ENCODE measurements around the gene AGBL4. TPM values are rescaled to one million over a fixed set of nuclear protein-coding genes. Genes with fewer than 3 reads are reported as not detected.

Gene AGBL4
- total RNA-seq, 2 donors from 2014 or later: 0.40 to 5.5 TPM

- DNase-seq: peak; percentile 71
- H3K4me1 Mint-ChIP-seq: no peaks in the 10 kb centered on the region
- no peak overlapping the region for H3K4me3 Mint-ChIP-seq
- Histone ChIP-seq H3K4me1 (ENCODE audit: control insufficient read depth, insufficient read depth, low read length) (no peaks in the 10 kb centered on the region), H3K27ac (ENCODE audit: low read depth, low read length) (no peak overlapping the region), H3K4me3 (ENCODE audit: low read length) (no peak overlapping the region), H3K9ac (ENCODE audit: extremely low read depth, low read length, poor library complexity, severe bottlenecking) (no peak overlapping the region), H3K36me3 (ENCODE audit: control insufficient read depth, insufficient read depth, low read length) (no peaks in the 10 kb centered on the region), H3K9me3 (ENCODE audit: control insufficient read depth, low read length) (peaks cover 73% of the 10 kb centered on the region), H3K27me3 (ENCODE audit: control insufficient read depth, insufficient read depth, low read length, poor library complexity, severe bottlenecking) (no peaks in the 10 kb centered on the region)
- H3K9me3 Mint-ChIP-seq: peaks cover 8% of the 10 kb centered on the region
- H3K36me3 Mint-ChIP-seq (ENCODE audit: low read depth): no peaks in the 10 kb centered on the region
- WGBS, 2 experiments (ENCODE audit: insufficient coverage in 1 of 2, insufficient read length in 1 of 2): 10% methylated on average over 1 of the region's 1 CpG; no CpG with 5 or more reads in 1 of the 2 experiments
- TF ChIP-seq, protein P1, sequence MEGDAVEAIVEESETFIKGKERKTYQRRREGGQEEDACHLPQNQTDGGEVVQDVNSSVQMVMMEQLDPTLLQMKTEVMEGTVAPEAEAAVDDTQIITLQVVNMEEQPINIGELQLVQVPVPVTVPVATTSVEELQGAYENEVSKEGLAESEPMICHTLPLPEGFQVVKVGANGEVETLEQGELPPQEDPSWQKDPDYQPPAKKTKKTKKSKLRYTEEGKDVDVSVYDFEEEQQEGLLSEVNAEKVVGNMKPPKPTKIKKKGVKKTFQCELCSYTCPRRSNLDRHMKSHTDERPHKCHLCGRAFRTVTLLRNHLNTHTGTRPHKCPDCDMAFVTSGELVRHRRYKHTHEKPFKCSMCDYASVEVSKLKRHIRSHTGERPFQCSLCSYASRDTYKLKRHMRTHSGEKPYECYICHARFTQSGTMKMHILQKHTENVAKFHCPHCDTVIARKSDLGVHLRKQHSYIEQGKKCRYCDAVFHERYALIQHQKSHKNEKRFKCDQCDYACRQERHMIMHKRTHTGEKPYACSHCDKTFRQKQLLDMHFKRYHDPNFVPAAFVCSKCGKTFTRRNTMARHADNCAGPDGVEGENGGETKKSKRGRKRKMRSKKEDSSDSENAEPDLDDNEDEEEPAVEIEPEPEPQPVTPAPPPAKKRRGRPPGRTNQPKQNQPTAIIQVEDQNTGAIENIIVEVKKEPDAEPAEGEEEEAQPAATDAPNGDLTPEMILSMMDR (conservative IDR thresholded peaks at IDR 0.05): peak; percentile 58
- no peak overlapping the region for H3K27ac Mint-ChIP-seq
- no peaks in the 10 kb centered on the region for H3K27me3 Mint-ChIP-seq (ENCODE audit: insufficient read depth)
These were observed 794.2 kb downstream of the AGBL4 start for GRCh38 chr1:49229555-49229954.

GRCh38 chr1:49226758-49227157 is 797.0 kb downstream of the AGBL4 start:
- WGBS, 2 experiments (ENCODE audit: insufficient coverage in 1 of 2, insufficient read length in 1 of 2): 17 to 25% methylated on average over 1 of the region's 1 CpG
- peaks cover 4% of the 10 kb centered on the region for H3K9me3 Mint-ChIP-seq
- H3K36me3 Mint-ChIP-seq (ENCODE audit: low read depth): no peaks in the 10 kb centered on the region
- no peak overlapping the region for H3K27ac Mint-ChIP-seq
- no peak overlapping the region for H3K4me3 ChIP-seq (ENCODE audit: low read length)
- DNase-seq: no peak
- TF ChIP-seq, protein P1 (conservative IDR thresholded peaks at IDR 0.05): no peak
- H3K4me1 ChIP-seq (ENCODE audit: control insufficient read depth, insufficient read depth, low read length): no peaks in the 10 kb centered on the region
- H3K36me3 ChIP-seq (ENCODE audit: control insufficient read depth, insufficient read depth, low read length): no peaks in the 10 kb centered on the region
- no peaks in the 10 kb centered on the region for H3K27me3 Mint-ChIP-seq (ENCODE audit: insufficient read depth)
- H3K4me1 Mint-ChIP-seq: no peaks in the 10 kb centered on the region
- H3K27me3 ChIP-seq (ENCODE audit: control insufficient read depth, insufficient read depth, low read length, poor library complexity, severe bottlenecking): no peaks in the 10 kb centered on the region
- no peak overlapping the region for H3K4me3 Mint-ChIP-seq
- no peak overlapping the region for H3K9ac ChIP-seq (ENCODE audit: extremely low read depth, low read length, poor library complexity, severe bottlenecking)
- H3K27ac ChIP-seq (ENCODE audit: low read depth, low read length): no peak overlapping the region
- peaks cover 76% of the 10 kb centered on the region for H3K9me3 ChIP-seq (ENCODE audit: control insufficient read depth, low read length)

DNA sequence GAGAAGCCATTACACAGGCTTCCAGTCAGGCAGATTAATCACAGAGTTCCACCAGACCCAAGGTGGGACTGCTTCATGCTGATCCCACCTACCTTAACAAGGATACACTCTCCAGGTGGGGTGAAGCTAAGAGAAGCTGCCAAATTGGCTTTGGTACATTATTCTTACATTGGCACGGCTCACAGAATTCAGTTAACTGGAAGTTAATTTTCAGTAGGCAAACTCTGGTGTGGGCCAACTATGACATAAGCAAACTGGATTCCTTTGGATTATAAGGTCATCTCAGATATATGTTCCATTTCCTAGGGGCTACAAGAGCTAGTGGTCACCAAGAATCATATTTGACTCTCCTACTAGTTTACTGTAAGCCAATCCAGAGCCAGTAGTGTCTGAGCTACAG is 798.3 kb downstream of the AGBL4 start:
- H3K9me3 Mint-ChIP-seq: peaks cover 4% of the 10 kb centered on the region
- TF ChIP-seq, protein P1 (conservative IDR thresholded peaks at IDR 0.05): no peak
- 70 to 75% methylated on average over 1 of the region's 1 CpG for WGBS, 2 experiments (ENCODE audit: insufficient coverage in 1 of 2, insufficient read length in 1 of 2)

More for the DNA sequence above, 798.3 kb downstream of the AGBL4 start:
- Mint-ChIP-seq H3K27me3 (ENCODE audit: insufficient read depth) (no peaks in the 10 kb centered on the region), H3K4me1 (no peaks in the 10 kb centered on the region), H3K4me3 (no peak overlapping the region), H3K27ac (no peak overlapping the region), H3K36me3 (ENCODE audit: low read depth) (no peaks in the 10 kb centered on the region)
- Histone ChIP-seq H3K4me1 (ENCODE audit: control insufficient read depth, insufficient read depth, low read length) (no peaks in the 10 kb centered on the region), H3K4me3 (ENCODE audit: low read length) (no peak overlapping the region), H3K9ac (ENCODE audit: extremely low read depth, low read length, poor library complexity, severe bottlenecking) (no peak overlapping the region), H3K27me3 (ENCODE audit: control insufficient read depth, insufficient read depth, low read length, poor library complexity, severe bottlenecking) (no peaks in the 10 kb centered on the region), H3K36me3 (ENCODE audit: control insufficient read depth, insufficient read depth, low read length) (no peaks in the 10 kb centered on the region), H3K27ac (ENCODE audit: low read depth, low read length) (no peak overlapping the region), H3K9me3 (ENCODE audit: control insufficient read depth, low read length) (peaks cover 79% of the 10 kb centered on the region)
- DNase-seq: no peak
